Mucosa of descending colon (tissue), 3 donors: ENCODE data around the gene AANAT. TPM values are rescaled to one million over a fixed set of nuclear protein-coding genes. Genes with fewer than 3 reads are reported as not detected.
"Not testable (repeated sequence)": the region's sequence is repeated elsewhere in the genome, so short reads cannot be mapped to it uniquely, and the experiment has no call there.

Experiments
- ATAC-seq: fragments of 200-7000 bp; cut with Tn5 transposase; one replicate; pipeline ENCODE4 v1.9.1; 2020; ENCODE audit warnings: mild to moderate bottlenecking, moderate library complexity
- DNase-seq, 3 donors: peaks; one replicate each; pipeline ENCODE4 v3.0.0-alpha.2; 2020
- H3K36me3 ChIP-seq: fragments of 200-600 bp; one replicate; pipeline ENCODE4 v1.8.0; 2021; ENCODE audit warnings: low read depth, mild to moderate bottlenecking
- H3K4me1 ChIP-seq: fragments of 200-600 bp; one replicate; pipeline ENCODE4 v1.8.0; 2021; ENCODE audit warnings: low read depth, mild to moderate bottlenecking
- H3K4me3 ChIP-seq: fragments of 200-600 bp; one replicate; pipeline ENCODE4 v1.8.0; 2021; ENCODE audit warnings: mild to moderate bottlenecking
- H3K9me3 ChIP-seq: fragments of 200-600 bp; one replicate; pipeline ENCODE4 v1.8.0; 2021; ENCODE audit warnings: mild to moderate bottlenecking
- intact Hi-C, 2 donors: fragments of 100-400 bp; cut with DNase I in 1 of 2; cut with micrococcal nuclease in 1 of 2; formaldehyde crosslinking; loops; one replicate each; pipeline versions ENCODE4 v1.11.0 to v1.11.1; 2022; cut with DNase I, micrococcal nuclease
- total RNA-seq, 3 donors: library from RNA; stranded (reverse); fragmentation: NEBNext Ultra II Directional in 2 of 3; extraction: Animal tissue kit (Norgen Biotek cat#: 25700) in 2 of 3; gene quantifications; one replicate each; pipeline versions ENCODE4 v1.2.1 to v1.2.4, GENCODE V29; 2021 to 2023
- TF ChIP-seq, protein P1 (sequence below): fragments of 200-600 bp; IDR thresholded peaks from one replicate; pipeline ENCODE4 v1.8.0; 2022; ENCODE audit warnings: antibody characterized with exemption, mild to moderate bottlenecking
- donor health status: DM: no; HTN: no; CAD: no; lungs with moderate emphysema.
- donor health status: DM: no; HTN: no; CAD: no.
- donor health status: DM: no; HTN: yes; CAD: no.

Gene AANAT
- total RNA-seq, 3 donors from 2014 or later: not detected

DNA sequence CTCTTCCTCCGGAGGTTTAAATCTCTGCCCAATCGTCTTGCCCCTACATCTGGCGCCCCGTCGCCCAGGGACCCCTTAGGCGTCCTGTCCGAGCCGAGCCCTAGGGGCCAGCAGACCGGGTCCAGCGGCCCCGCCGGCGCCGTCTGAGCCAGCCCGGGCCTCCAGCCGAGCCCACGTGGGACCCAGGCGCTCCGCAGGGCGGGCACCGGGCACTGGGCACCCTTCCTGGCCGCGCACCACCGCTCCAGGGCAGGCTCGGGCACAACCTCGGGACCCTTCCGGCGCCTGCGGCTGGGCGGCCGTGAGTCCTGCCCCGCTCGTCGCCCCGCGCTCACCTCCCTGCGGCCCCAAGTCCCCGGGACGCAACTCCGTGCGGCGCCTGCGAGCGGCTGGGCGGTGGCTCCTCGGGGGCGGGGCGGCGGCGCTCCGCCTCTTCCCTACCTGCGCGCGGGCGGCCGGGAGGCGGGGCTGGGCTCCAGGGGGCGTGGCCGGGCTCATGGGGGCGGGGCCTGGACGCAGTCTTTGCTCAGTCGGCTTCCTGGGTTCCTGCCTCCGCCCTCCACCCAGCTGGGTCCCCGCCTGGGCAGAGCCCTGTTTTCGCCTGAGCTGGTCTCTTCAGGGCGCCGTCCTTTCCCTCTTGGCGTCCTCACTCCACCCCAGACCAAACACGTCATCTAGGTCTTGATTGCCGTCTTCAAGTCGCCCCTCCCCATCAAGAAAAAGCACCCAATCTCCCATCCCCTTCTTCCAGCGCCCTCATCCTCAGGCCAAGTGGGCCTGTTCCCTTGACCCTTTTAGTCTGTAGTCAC lies 33.8 kb downstream of the AANAT start, which contains the start of gene RHBDF2:
Gene RHBDF2, minus strand, starts transcription at position 406 of the 809 bp plus-strand sequence. CDS start 19,899 bp downstream, outside the sequence.
- intact Hi-C loops: no loop called here
- ATAC-seq: peak; percentile 95
- TF ChIP-seq, protein P1, sequence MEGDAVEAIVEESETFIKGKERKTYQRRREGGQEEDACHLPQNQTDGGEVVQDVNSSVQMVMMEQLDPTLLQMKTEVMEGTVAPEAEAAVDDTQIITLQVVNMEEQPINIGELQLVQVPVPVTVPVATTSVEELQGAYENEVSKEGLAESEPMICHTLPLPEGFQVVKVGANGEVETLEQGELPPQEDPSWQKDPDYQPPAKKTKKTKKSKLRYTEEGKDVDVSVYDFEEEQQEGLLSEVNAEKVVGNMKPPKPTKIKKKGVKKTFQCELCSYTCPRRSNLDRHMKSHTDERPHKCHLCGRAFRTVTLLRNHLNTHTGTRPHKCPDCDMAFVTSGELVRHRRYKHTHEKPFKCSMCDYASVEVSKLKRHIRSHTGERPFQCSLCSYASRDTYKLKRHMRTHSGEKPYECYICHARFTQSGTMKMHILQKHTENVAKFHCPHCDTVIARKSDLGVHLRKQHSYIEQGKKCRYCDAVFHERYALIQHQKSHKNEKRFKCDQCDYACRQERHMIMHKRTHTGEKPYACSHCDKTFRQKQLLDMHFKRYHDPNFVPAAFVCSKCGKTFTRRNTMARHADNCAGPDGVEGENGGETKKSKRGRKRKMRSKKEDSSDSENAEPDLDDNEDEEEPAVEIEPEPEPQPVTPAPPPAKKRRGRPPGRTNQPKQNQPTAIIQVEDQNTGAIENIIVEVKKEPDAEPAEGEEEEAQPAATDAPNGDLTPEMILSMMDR: no peak
- no peaks in the 10 kb centered on the region for H3K9me3 ChIP-seq
- peaks cover 35% of the 10 kb centered on the region for H3K4me1 ChIP-seq
- peak; percentile 95 to 98 (median 97) for DNase-seq
- H3K36me3 ChIP-seq: no peaks in the 10 kb centered on the region
- H3K4me3 ChIP-seq: peak within 1 kb of the TSS; percentile 40

DNA sequence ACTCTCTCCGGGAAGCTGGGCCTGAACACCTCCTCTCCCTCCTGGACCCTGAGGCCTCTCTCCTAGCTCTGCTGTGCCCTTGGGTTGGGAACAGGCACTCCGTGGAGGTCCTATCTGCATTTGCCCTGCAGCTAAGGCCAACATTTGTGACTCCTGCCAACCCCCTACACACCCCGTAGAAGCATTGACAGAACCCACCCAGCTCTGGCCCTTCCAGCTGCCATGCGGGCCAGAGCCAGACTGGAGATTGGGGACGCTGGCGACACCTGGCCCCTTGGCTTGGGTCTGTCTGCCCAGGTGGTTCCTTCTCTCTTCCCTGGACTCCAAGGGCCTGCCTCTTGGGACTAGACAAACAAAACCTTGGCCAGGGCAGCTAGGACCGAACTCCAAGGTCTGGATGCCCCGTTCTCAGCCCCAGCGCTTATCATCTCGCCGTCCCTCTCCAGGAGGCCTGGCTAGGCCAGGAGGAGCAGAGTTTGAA lies 34.5 kb downstream of the AANAT start:
- intact Hi-C loops: no loop called here
- Histone ChIP-seq H3K36me3 (no peaks in the 10 kb centered on the region), H3K4me3 (no peak overlapping the region), H3K9me3 (no peaks in the 10 kb centered on the region), H3K4me1 (peaks cover 35% of the 10 kb centered on the region)
- no peak for ATAC-seq
- TF ChIP-seq, protein P1: no peak
- no peak for DNase-seq

DNA sequence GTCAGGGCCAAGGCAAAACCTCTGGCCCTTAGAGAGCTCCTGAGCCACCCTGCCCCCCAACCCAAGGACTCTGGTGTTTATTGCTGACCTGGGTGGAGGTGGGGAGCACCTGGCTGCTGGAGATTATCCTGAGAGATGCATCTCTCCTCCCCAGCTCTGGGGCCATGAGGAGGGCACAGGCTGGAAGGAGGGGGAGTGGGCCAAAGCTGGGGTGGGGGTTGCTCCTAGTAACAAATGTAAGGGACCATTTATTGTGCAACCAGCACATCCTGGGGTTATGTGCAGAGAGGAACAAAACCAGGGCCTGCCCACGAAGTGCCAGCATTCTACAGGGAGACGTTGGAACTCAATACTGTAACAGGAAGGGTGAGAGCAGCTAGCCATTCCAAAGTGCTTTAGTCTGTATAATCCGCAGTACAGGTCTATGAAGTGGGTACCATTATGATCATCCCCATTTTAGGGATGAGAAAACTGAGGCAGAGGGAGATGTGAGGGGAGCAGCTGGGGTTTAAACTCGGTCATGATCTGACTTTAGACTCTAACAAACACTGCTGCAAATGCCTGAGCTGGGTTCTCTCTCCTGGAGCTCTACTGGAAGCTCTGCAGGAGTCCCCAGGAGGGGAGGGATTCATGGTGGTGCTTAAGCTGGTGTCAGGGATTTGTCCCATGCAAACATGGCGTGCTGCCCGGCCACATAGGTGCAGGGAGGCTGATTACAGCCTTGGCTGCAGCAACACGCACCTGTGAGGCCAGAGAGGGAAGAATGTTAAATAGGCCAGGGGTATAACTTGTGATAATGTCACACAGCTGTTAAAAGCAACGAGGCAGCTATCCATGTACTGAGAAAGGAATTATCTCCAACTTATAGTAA lies 35.2 kb downstream of the AANAT start:
- peaks cover 35% of the 10 kb centered on the region for H3K4me1 ChIP-seq
- no peaks in the 10 kb centered on the region for H3K36me3 ChIP-seq
- TF ChIP-seq, protein P1: no peak
- no peaks in the 10 kb centered on the region for H3K9me3 ChIP-seq
- no peak for DNase-seq
- ATAC-seq: no peak
- H3K4me3 ChIP-seq: no peak overlapping the region
- intact Hi-C loops: no loop called here

DNA sequence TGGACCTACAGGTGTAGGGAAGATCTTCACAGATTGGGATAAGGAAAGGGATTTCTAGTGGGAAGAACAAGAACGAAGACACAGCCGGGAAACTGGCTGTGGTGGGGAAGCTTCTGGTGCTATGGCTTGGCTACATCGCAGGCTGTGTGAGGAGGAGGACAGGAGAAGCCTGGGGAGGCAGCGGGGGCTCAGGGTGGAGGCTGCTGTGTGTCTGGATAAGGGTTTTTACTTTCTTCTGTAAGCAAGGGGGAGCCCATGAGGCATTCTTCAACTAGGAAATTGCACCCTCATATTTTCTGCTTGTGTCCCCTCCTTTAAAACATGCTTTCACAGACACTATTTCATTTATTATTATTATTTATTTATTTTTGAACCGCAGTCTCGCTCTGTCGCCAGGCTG lies 36.7 kb downstream of the AANAT start:
- TF ChIP-seq, protein P1: no peak
- ATAC-seq: no peak
- intact Hi-C loops: no loop called here
- Histone ChIP-seq H3K4me1 (peaks cover 23% of the 10 kb centered on the region), H3K9me3 (no peaks in the 10 kb centered on the region), H3K36me3 (no peaks in the 10 kb centered on the region), H3K4me3 (no peak overlapping the region)
- no peak for DNase-seq

DNA sequence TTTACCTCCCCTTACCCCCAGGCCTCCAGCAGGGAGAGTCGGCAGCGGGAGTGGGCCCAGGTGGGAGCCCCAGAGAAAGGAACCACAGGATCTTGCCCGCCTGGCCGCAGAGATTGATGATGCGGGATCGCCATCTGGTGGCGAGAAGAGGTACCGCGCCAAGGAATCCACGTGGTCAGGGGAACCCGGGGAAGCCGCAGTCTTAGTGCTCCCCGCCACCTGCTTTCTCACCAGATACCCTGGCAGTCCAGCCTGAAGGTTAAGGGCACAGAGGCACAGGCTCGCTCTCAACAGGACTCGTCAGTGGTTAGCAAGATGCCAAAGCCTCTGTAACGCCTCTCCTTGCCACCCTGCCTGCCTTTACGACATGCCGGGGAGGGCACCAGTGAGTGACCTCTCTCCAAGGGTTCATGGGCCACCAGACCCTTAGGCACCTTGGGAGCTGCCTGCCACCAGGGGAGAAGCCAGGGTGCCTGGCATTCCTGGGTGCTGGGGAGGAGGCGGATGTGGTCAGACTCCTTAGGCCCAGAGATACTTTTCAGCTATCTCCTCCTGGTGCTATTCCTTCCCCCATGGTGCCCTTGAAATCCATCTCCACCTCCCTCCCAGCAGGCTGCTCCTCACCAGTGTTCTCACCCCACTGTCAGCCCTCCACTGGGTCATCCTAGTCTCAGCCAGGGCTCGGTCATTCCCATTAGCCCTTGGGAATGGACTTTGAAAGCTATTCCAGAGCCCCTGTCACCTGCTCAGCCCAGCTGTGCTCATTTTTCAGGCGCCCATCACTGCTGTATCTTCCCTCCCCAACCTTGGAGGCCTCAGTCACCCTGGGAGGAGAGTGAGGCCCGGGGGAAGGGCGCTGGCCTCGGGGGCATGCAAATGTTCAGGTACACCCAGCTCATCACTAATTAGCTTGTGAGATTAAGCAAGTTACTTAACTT lies 39.3 kb downstream of the AANAT start:
- no peaks in the 10 kb centered on the region for H3K36me3 ChIP-seq
- ATAC-seq (peak; percentile 87), DNase-seq (peak; percentile 87 to 91 (median 91))
- H3K9me3 ChIP-seq: no peaks in the 10 kb centered on the region
- no peak overlapping the region for H3K4me3 ChIP-seq
- intact Hi-C loops: loop anchor here (1.0 to 2.0 kb wide), 2 partner anchors 40 kb away; partner anchors contain the start of gene AANAT (in 1 of the 2)
- peaks cover 4% of the 10 kb centered on the region for H3K4me1 ChIP-seq
- TF ChIP-seq, protein P1: peak; percentile 83

DNA sequence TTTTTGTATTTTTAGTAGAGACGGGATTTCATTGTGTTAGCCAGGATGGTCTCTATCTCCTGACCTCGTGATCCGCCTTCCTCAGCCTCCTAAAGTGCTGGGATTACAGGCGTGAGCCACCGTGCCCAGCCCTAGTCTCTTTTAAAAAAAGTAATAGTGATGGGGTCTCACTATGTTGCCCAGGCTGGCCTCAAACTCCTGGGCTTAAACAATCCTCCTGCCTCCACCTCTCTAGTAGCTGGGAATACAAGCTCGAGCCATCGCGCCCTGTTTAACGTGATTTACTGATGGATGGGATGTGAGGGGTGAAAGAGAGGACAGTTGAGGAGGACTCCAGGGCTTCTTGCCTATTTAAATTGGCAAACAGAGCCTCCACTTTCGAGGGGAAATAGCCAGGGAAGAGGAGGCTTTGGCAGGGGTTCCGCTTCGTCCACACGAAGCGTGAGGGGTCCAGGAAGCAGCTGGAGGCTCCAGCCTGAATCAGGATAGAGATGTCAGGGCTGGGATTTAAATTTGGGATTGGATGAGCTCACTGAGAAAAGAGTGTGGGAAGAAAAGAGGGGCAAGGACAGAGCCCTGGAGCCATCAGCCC lies 41.2 kb downstream of the AANAT start:
- intact Hi-C loops, H3K4me1 ChIP-seq, ATAC-seq, H3K9me3 ChIP-seq, H3K4me3 ChIP-seq, H3K36me3 ChIP-seq, DNase-seq: not testable (repeated sequence)
